Vagina (tissue), 2 donors: Measurements from ENCODE around the gene SFTPD. TPM values are rescaled to one million over a fixed set of nuclear protein-coding genes. Genes with fewer than 3 reads are reported as not detected.
"Not testable (repeated sequence)": the region's sequence is repeated elsewhere in the genome, so short reads cannot be mapped to it uniquely, and the experiment has no call there.

Experiments
- DNase-seq, 2 donors: peaks; one replicate each; pipeline ENCODE4 v3.0.0-alpha.2; 2017; ENCODE audit errors: extremely low spot score in 2 of 2
- H3K27ac ChIP-seq: fragments of 200-600 bp; sonication (generic); one replicate; pipeline ENCODE4 v1.5.1; 2019
- H3K27me3 ChIP-seq: fragments of 200-600 bp; sonication (generic); one replicate; pipeline ENCODE4 v1.5.1; 2019
- H3K36me3 ChIP-seq, 2 donors: fragments of 200-600 bp; sonication (generic); one replicate each; pipeline ENCODE4 v1.5.1; 2017 to 2019
- H3K4me1 ChIP-seq: fragments of 200-600 bp; sonication (generic); one replicate; pipeline ENCODE4 v1.5.1; 2019
- H3K4me3 ChIP-seq, 2 donors: fragments of 200-600 bp; sonication (generic); 1 replicate in 1 of 2; 2 replicates in 1 of 2; pipeline ENCODE4 v1.5.1; 2016 to 2019
- H3K9me3 ChIP-seq: fragments of 200-600 bp; sonication (generic); one replicate; pipeline ENCODE4 v1.5.1; 2019
- POLR2A ChIP-seq, 2 donors: fragments of 450-650 bp; IDR thresholded peaks; one replicate each; pipeline ENCODE4 v1.6.1; 2017; ENCODE audit warnings: antibody characterized with exemption in 2 of 2, mild to moderate bottlenecking in 2 of 2, moderate library complexity in 2 of 2
- POLR2AphosphoS5 ChIP-seq, 2 donors: sonication (generic); formaldehyde crosslinking; IDR thresholded peaks; one replicate each; pipeline ENCODE4 v1.9.0; 2017; ENCODE audit warnings: antibody characterized with exemption in 2 of 2, mild to moderate bottlenecking in 2 of 2, low read depth in 1 of 2; ENCODE audit not compliant: insufficient read depth in 1 of 2
- intact Hi-C: fragments of 100-400 bp; cut with DNase I; formaldehyde crosslinking; loops from one replicate; pipeline ENCODE4 v1.15.1; 2023
- total RNA-seq: library from RNA; depleted of rRNA; stranded (reverse); fragments of >200 nt; gene quantifications from one replicate; pipeline ENCODE4 v1.2.3, GENCODE V29; 2016
- TF ChIP-seq, protein P1 (sequence below), 3 experiments: fragments of 450-650 bp in 2 of 3; fragments of 200-600 bp in 1 of 3; sonication (generic) in 1 of 3; IDR thresholded peaks; one replicate each; pipeline ENCODE4 v1.5.1; 2017 to 2019; ENCODE audit warnings: antibody characterized with exemption in 3 of 3, mild to moderate bottlenecking in 2 of 3, moderate library complexity in 2 of 3

The SFTPD gene
- total RNA-seq, 1 donor from 2014 or later: not detected

DNA sequence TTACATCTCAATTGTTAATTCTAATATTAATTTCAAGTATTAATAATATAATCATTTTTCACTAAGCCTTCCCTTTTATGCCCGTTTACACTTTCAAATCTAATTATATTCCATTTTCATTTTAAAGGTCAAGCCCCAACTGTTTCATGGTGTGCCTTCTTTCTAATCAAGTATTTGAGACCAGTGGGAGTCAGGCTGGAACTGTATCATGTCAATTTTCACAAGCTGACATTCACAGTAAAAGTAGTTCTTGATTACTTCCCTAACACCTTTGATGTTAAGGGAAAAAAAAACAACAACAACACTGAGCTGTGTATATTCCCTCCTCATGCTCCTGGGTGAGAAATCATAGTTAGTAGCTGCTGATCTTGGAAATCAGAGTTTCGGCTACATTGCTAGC, 38.1 kb downstream of the SFTPD start:
- no peak for DNase-seq
- H3K27me3 ChIP-seq: no peaks in the 10 kb centered on the region
- TF ChIP-seq POLR2A (IDR thresholded peaks at IDR 0.05): no peak
- no peak for TF ChIP-seq POLR2AphosphoS5 (IDR thresholded peaks at IDR 0.05; ENCODE audit: insufficient read depth in 1 of 2, low read depth in 1 of 2)
- TF ChIP-seq, protein P1, sequence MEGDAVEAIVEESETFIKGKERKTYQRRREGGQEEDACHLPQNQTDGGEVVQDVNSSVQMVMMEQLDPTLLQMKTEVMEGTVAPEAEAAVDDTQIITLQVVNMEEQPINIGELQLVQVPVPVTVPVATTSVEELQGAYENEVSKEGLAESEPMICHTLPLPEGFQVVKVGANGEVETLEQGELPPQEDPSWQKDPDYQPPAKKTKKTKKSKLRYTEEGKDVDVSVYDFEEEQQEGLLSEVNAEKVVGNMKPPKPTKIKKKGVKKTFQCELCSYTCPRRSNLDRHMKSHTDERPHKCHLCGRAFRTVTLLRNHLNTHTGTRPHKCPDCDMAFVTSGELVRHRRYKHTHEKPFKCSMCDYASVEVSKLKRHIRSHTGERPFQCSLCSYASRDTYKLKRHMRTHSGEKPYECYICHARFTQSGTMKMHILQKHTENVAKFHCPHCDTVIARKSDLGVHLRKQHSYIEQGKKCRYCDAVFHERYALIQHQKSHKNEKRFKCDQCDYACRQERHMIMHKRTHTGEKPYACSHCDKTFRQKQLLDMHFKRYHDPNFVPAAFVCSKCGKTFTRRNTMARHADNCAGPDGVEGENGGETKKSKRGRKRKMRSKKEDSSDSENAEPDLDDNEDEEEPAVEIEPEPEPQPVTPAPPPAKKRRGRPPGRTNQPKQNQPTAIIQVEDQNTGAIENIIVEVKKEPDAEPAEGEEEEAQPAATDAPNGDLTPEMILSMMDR (IDR thresholded peaks at IDR 0.05): no peak
- H3K27ac ChIP-seq: no peak overlapping the region
- no peak overlapping the region for H3K4me3 ChIP-seq
- intact Hi-C loops: no loop called here
- no peaks in the 10 kb centered on the region for H3K36me3 ChIP-seq
- H3K4me1 ChIP-seq: peaks cover 3% of the 10 kb centered on the region
- no peaks in the 10 kb centered on the region for H3K9me3 ChIP-seq

DNA sequence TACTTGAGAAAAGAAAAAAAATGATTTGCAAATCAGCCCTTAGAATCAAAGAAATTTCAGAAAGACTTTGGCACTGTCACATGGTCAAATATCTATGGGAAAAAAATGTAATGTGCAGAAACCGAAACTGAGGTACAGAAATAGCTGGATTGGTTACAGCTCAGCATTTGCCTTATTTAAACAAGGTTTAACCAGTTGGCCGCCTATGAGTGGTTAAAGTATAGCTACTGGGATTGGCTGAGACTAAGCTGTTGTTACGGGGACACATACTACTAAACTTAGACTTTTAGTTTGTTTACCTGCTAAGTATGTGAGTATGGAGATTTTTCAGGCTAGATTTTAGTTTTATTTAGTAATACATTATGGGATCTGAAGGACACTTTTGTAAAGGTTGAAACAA, 38.6 kb downstream of the SFTPD start:
- intact Hi-C loops: no loop called here
- Histone ChIP-seq H3K4me1 (peaks cover 7% of the 10 kb centered on the region), H3K27ac (no peak overlapping the region), H3K36me3 (no peaks in the 10 kb centered on the region), H3K9me3 (no peaks in the 10 kb centered on the region), H3K27me3 (no peaks in the 10 kb centered on the region), H3K4me3 (no peak overlapping the region)
- DNase-seq: no peak
- TF ChIP-seq POLR2A (IDR thresholded peaks at IDR 0.05) (no peak), POLR2AphosphoS5 (IDR thresholded peaks at IDR 0.05; ENCODE audit: insufficient read depth in 1 of 2, low read depth in 1 of 2) (no peak)
- TF ChIP-seq, protein P1 (IDR thresholded peaks at IDR 0.05): no peak

DNA sequence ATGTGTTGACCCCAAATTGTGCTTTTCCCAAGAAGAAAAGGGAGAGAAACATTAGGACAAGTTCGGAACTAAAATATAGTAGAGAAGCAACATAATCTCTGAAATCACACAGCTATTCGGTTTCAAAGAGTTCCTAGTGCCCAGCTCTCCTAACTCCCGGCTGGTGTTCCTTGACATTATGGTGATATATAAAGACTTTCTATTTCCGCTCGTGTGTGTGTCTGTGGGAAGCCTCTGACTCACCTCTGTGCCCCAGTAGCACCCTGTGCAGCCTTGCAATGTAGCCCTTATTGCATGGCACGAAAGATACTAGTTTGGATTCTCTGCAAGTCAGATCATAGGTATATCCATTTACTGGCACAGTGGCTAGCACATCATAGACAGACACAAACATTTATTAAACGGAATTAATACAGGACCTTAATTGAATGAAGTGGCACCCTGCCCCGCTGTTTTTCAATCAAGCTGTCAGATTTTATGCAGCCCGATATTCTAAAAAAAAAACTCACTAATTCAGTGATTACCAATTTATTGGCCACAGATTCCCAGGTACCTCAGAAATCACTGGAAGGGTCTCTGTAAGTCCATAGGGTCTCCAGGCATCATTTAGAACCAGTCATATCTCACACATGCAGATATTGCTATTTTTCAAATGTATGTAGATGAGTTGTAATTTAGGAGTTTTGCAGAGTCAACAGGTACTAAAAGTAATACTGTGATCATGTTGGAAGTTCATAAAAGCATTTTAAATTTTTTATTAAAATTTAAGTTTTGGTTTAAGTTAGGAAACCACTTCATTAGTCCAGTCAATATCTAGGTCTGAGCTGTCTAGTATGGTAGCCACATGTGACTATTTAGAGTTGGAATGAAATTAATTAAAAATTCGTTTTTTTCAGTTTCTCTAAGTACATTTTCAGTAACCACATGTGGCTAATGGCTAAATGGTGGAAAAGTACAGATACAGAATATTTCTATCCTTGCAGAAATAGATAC, 43.3 kb downstream of the SFTPD start:
- Histone ChIP-seq H3K9me3 (no peaks in the 10 kb centered on the region), H3K4me3 (peak overlapping the region; percentile 53 to 62), H3K27ac (peak overlapping the region; percentile 76), H3K36me3 (no peaks in the 10 kb centered on the region), H3K27me3 (no peaks in the 10 kb centered on the region), H3K4me1 (peaks cover 22% of the 10 kb centered on the region)
- no peak for DNase-seq
- intact Hi-C loops: no loop called here
- TF ChIP-seq, protein P1 (IDR thresholded peaks at IDR 0.05): no peak
- TF ChIP-seq POLR2A (IDR thresholded peaks at IDR 0.05) (no peak), POLR2AphosphoS5 (IDR thresholded peaks at IDR 0.05; ENCODE audit: insufficient read depth in 1 of 2, low read depth in 1 of 2) (no peak)

DNA sequence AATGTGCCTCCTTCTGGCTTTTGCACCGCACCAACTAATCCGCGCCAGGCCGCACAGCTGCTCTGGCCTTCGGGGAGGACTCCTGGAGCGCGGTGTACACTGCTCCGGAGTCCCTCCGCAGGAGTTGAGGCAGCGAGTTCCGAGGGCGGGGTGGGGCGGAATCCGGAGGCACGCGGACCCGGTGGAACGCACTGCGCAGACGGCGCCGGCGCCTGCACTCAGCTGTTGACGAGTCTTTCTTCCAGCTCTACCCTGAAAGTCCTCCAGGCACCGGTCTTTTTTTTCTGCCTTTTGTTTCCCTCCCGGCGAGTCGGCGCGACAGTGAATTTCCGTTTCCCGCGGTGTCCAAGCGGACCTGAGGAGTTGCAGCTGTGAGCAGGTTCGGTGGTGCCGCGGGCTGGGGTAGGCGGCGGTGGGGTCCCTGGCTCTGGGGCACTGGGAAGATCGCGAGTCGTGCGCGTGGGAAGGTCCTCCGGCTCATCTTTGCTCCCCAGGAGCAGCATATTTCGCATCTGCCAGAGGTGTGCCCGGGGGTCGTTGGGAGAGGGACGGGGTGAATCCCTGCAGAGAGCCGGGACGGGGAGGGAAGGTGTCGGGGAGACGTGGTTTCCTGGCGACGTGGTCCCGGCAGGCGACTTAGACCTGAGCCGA, 44.1 kb downstream of the SFTPD start:
- peaks cover 22% of the 10 kb centered on the region for H3K4me1 ChIP-seq
- H3K9me3 ChIP-seq: no peaks in the 10 kb centered on the region
- no peaks in the 10 kb centered on the region for H3K36me3 ChIP-seq
- H3K27me3 ChIP-seq: no peaks in the 10 kb centered on the region
- no peak for DNase-seq
- TF ChIP-seq POLR2AphosphoS5 (IDR thresholded peaks at IDR 0.05; ENCODE audit: insufficient read depth in 1 of 2, low read depth in 1 of 2) (no peak), POLR2A (IDR thresholded peaks at IDR 0.05) (no peak)
- intact Hi-C loops: no loop called here
- peak overlapping the region; percentile 53 to 62 for H3K4me3 ChIP-seq
- peak overlapping the region; percentile 76 for H3K27ac ChIP-seq

DNA sequence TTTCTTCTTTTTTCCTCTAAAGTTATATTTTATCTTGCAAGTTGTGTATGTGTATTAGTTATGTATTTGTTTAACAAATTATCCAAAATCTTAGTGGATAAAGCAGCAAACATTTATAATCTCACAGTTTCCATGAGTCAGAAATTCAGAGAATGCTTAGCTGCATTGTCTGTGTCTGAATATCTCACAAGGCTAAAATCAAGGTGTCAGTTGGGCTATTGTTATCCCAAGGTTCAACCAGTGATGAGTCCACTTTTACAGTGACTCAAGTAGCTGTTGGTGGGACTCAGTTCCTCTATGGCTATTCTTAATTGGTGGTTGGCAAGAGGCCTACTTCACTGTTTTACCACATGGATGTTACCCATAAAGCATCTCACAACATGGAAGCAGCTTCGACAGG, 47.3 kb downstream of the SFTPD start:
- H3K27ac ChIP-seq, intact Hi-C loops, DNase-seq, H3K27me3 ChIP-seq, H3K36me3 ChIP-seq, H3K9me3 ChIP-seq, H3K4me3 ChIP-seq: not testable (repeated sequence)
- H3K4me1 ChIP-seq: peaks cover 22% of the 10 kb centered on the region
